Subcutaneous abdominal adipose tissue (tissue), 5 donors: Measurements from ENCODE around the gene NDC1.

ENCODE experiments used
- H3K27ac ChIP-seq: one replicate; pipeline ENCODE4 v1.7.0; 2013; ENCODE audit warnings: low read depth, mild to moderate bottlenecking, inconsistent platforms, low read length, moderate library complexity
- H3K27me3 ChIP-seq, 5 donors: one replicate each; pipeline ENCODE4 v1.7.0; 2013; ENCODE audit warnings: low read length in 5 of 5, inconsistent platforms in 1 of 5; ENCODE audit not compliant: control insufficient read depth in 5 of 5, insufficient read depth in 4 of 5
- H3K36me3 ChIP-seq, 5 donors: one replicate each; pipeline ENCODE4 v1.7.0; 2013; ENCODE audit warnings: low read length in 5 of 5; ENCODE audit not compliant: control insufficient read depth in 5 of 5, insufficient read depth in 5 of 5
- H3K4me1 ChIP-seq, 5 donors: one replicate each; pipeline ENCODE4 v1.7.0; 2013; ENCODE audit warnings: low read length in 5 of 5, mild to moderate bottlenecking in 3 of 5, moderate library complexity in 1 of 5; ENCODE audit not compliant: control insufficient read depth in 5 of 5, insufficient read depth in 5 of 5
- H3K4me3 ChIP-seq, 5 donors: one replicate each; pipeline ENCODE4 v1.7.0; 2013; ENCODE audit warnings: low read length in 5 of 5, low read depth in 1 of 5
- H3K9ac ChIP-seq, 5 donors: one replicate each; pipeline ENCODE4 v1.7.0; 2013; ENCODE audit warnings: low read length in 5 of 5, mild to moderate bottlenecking in 4 of 5, moderate library complexity in 3 of 5
- H3K9me3 ChIP-seq, 5 donors: one replicate each; pipeline ENCODE4 v1.7.0; 2013; ENCODE audit warnings: low read length in 5 of 5; ENCODE audit not compliant: control insufficient read depth in 5 of 5
- donor health status: healthy.
- donor health status: healthy.
- donor health status: healthy.
- donor health status: healthy.
- donor health status: healthy.

NDC1 gene

GRCh38 chr1:53718443-53718842 is 119.7 kb downstream of the NDC1 start:
- Histone ChIP-seq H3K4me1 (peaks cover 2 to 27% (median 6%) of the 10 kb centered on the region in 5 donors), H3K36me3 (no peaks in the 10 kb centered on the region), H3K27me3 (no peaks in the 10 kb centered on the region), H3K9ac (no peak overlapping the region), H3K27ac (no peak overlapping the region), H3K9me3 (no peaks in the 10 kb centered on the region), H3K4me3 (no peak overlapping the region)

- Histone ChIP-seq H3K9me3 (no peaks in the 10 kb centered on the region), H3K9ac (no peak overlapping the region), H3K36me3 (no peaks in the 10 kb centered on the region), H3K27me3 (no peaks in the 10 kb centered on the region), H3K4me1 (peaks cover 2 to 23% (median 3%) of the 10 kb centered on the region in 5 donors), H3K27ac (no peak overlapping the region), H3K4me3 (no peak overlapping the region)
These were observed 120.9 kb downstream of the NDC1 start for GRCh38 chr1:53717025-53717804.

- Histone ChIP-seq H3K27ac (no peak overlapping the region), H3K4me3 (no peak overlapping the region), H3K36me3 (no peaks in the 10 kb centered on the region), H3K9ac (no peak overlapping the region), H3K27me3 (no peaks in the 10 kb centered on the region), H3K4me1 (peaks cover 0 to 15% (median under 1%) of the 10 kb centered on the region in 5 donors), H3K9me3 (no peaks in the 10 kb centered on the region)
These were observed 121.9 kb downstream of the NDC1 start for GRCh38 chr1:53716150-53716549.

GRCh38 chr1:53715478-53715877 is 122.6 kb downstream of the NDC1 start:
- peaks cover 0 to 14% (median 0%) of the 10 kb centered on the region in 5 donors for H3K4me1 ChIP-seq
- H3K9ac ChIP-seq, result no peak overlapping the region
- no peaks in the 10 kb centered on the region for H3K27me3 ChIP-seq
- H3K4me3 ChIP-seq, result no peak overlapping the region
- no peaks in the 10 kb centered on the region for H3K9me3 ChIP-seq
- H3K36me3 ChIP-seq, result no peaks in the 10 kb centered on the region
- no peak overlapping the region for H3K27ac ChIP-seq
